HepG2 (cell line): ENCODE data around the gene TBC1D25. TPM values are rescaled to one million over a fixed set of nuclear protein-coding genes. Genes with fewer than 3 reads are reported as not detected.
"Not testable (repeated sequence)": the region's sequence is repeated elsewhere in the genome, so short reads cannot be mapped to it uniquely, and the experiment has no call there.

Experiments used
- ATAC-seq: fragments of 200-7000 bp; cut with Tn5 transposase; 3 replicates; pipeline ENCODE4 v1.9.1; 2020; ENCODE audit warnings: mild to moderate bottlenecking, moderate library complexity
- BruUV-seq: library from RNA; stranded (reverse); fragments of 400-500 nt; replicated peaks from 2 replicates; lab custom pipeline; 2021; lab: Mats Ljungman, UMichigan
- CTCF ChIA-PET: fragments of 300-600 bp; formaldehyde crosslinking; extraction: SDS; loops from one replicate; lab custom pipeline; 2021; ENCODE audit warnings: low total read pairs, inconsistent platforms, low intra/inter-chr PET ratio; lab: Yijun Ruan, JAX
- POLR2A ChIA-PET: fragments of 350-600 bp; sonication (Branson Sonifier 250); formaldehyde crosslinking; loops from one replicate; lab custom pipeline; 2020; ENCODE audit warnings: antibody characterized with exemption, inconsistent platforms; lab: Yijun Ruan, JAX
- DNase-seq: peaks from one replicate; pipeline ENCODE4 v3.0.0-alpha.2; 2015; ENCODE audit warnings: low spot score
- FAIRE-seq: peaks from 3 replicates; lab custom pipeline; 2011; peaks lifted over from hg19 to GRCh38; lab: Jason Lieb, UNC
- H2AFZ ChIP-seq: one replicate; pipeline ENCODE4 v1.6.1; 2011; ENCODE audit warnings: low read length, inconsistent platforms
- H3K27ac ChIP-seq: fragments of 300-600 bp; 3 replicates; pipeline ENCODE4 v1.8.0; 2011; ENCODE audit warnings: mixed run types, mild to moderate bottlenecking, mixed read lengths, low read length, inconsistent platforms; ENCODE audit not compliant: insufficient read depth; ENCODE audit errors: extremely low read length
- H3K27me3 ChIP-seq, 2 experiments: fragments of 200-600 bp in 1 of 2; 2 replicates in 1 of 2; 3 replicates in 1 of 2; pipeline versions ENCODE4 v1.6.0 to v1.8.0; 2011; ENCODE audit warnings: low read length in 2 of 2, mild to moderate bottlenecking in 2 of 2, moderate library complexity in 2 of 2, inconsistent platforms in 1 of 2; ENCODE audit not compliant: insufficient read depth in 2 of 2, control insufficient read depth in 1 of 2
- H3K36me3 ChIP-seq, 2 experiments: fragments of 200-600 bp in 1 of 2; replicated peaks in 1 of 2; 2 replicates in 1 of 2; 3 replicates in 1 of 2; pipeline versions ENCODE4 v1.5.1 to v1.8.0; 2011; ENCODE audit warnings: low read length in 2 of 2, inconsistent platforms in 1 of 2; ENCODE audit not compliant: insufficient read depth in 2 of 2, control insufficient read depth in 1 of 2
- H3K4me1 ChIP-seq: 2 replicates; pipeline ENCODE4 v1.5.1; 2012; ENCODE audit warnings: low read length, inconsistent platforms; ENCODE audit not compliant: insufficient read depth
- H3K4me2 ChIP-seq: 2 replicates; pipeline ENCODE4 v1.6.0; 2011; ENCODE audit warnings: low read depth, low read length, inconsistent platforms
- H3K4me3 ChIP-seq, 3 experiments: fragments of 200-600 bp in 1 of 3; sonication (generic), shearing (Covaris generic) in 1 of 3; replicated peaks in 1 of 3; 2 replicates each; pipeline ENCODE4 v1.5.1; 2011 to 2016; ENCODE audit warnings: low read length in 3 of 3, inconsistent platforms in 2 of 3, low read depth in 2 of 3, mild to moderate bottlenecking in 2 of 3, control low read depth in 1 of 3, mixed read lengths in 1 of 3; ENCODE audit not compliant: insufficient read depth in 1 of 3
- H3K79me2 ChIP-seq: one replicate; pipeline ENCODE4 v1.6.1; 2011; ENCODE audit warnings: low read length, inconsistent platforms; ENCODE audit not compliant: insufficient read depth
- H3K9ac ChIP-seq: 2 replicates; pipeline ENCODE4 v1.6.0; 2011; ENCODE audit warnings: mild to moderate bottlenecking, low read depth, low read length, inconsistent platforms; ENCODE audit not compliant: insufficient read depth
- H3K9me3 ChIP-seq: 2 replicates; pipeline ENCODE4 v1.5.1; 2012; ENCODE audit warnings: mild to moderate bottlenecking, low read length
- H4K20me1 ChIP-seq: 2 replicates; pipeline ENCODE4 v1.6.0; 2011; ENCODE audit warnings: inconsistent platforms, mild to moderate bottlenecking, low read length, moderate library complexity; ENCODE audit not compliant: insufficient read depth
- KLF13 ChIP-seq: sonication (generic); formaldehyde crosslinking; IDR thresholded peaks from 2 replicates; pipeline ENCODE4 v1.4.0; 2020; ENCODE audit warnings: mild to moderate bottlenecking, missing genetic modification reagents
- NFATC3 ChIP-seq: sonication (generic); formaldehyde crosslinking; IDR thresholded peaks from 2 replicates; pipeline ENCODE4 v1.5.1; 2020; ENCODE audit warnings: mild to moderate bottlenecking, missing genetic modification reagents
- NFE2L1 ChIP-seq: sonication (generic); formaldehyde crosslinking; IDR thresholded peaks from 2 replicates; pipeline ENCODE4 v1.4.0; 2020; ENCODE audit warnings: missing genetic modification reagents, mild to moderate bottlenecking, borderline replicate concordance
- PAWR ChIP-seq: sonication (generic); formaldehyde crosslinking; IDR thresholded peaks from 2 replicates; pipeline ENCODE4 v1.4.0; 2020; ENCODE audit warnings: missing genetic modification reagents, mild to moderate bottlenecking, borderline replicate concordance
- SYNCRIP ChIP-seq: fragments of 200-400 bp; formaldehyde crosslinking; IDR thresholded peaks from 2 replicates; pipeline ENCODE4 v1.6.1; 2018; ENCODE audit warnings: mild to moderate bottlenecking, low read depth, low read length; ENCODE audit not compliant: insufficient read depth
- YEATS2 ChIP-seq: sonication (generic); formaldehyde crosslinking; IDR thresholded peaks from 2 replicates; pipeline ENCODE4 v1.4.0; 2020; ENCODE audit warnings: missing genetic modification reagents, borderline replicate concordance
- WGBS: methylation state at CpG from one replicate; pipeline ENCODE4 v1.1.6; 2017; ENCODE audit warnings: low lambda C conversion rate; 5-methylcytosine and 5-hydroxymethylcytosine counted together
- in situ Hi-C: cut with HindIII; loops from 2 replicates; pipeline ENCODE4 v1.10.0; 2017; ENCODE audit warnings: low pct_unique_long_range_greater_than_20kb; ENCODE audit not compliant: extremely low pct_ligation_motif_present
- intact Hi-C: fragments of 100-400 bp; cut with micrococcal nuclease; formaldehyde crosslinking; loops from one replicate; pipeline ENCODE4 v1.10.0; 2022; ENCODE audit not compliant: unreplicated experiment
- polyA plus RNA-seq, 8 experiments: library from polyadenylated mRNA; depleted of rRNA in 3 of 8; stranded (reverse) in 7 of 8; unstranded in 1 of 8; fragments of >200 nt; fragmentation: Illumina TruSeq in 4 of 8; extraction: Trizol in 4 of 8; gene quantifications; 2 replicates each; pipeline versions ENCODE4 v1.2.1 to v1.2.3, GENCODE V29; 2011 to 2016; ENCODE audit warnings: low read depth in 4 of 8, missing spikeins in 1 of 8, mixed read lengths in 1 of 8; ENCODE audit not compliant: insufficient read depth in 1 of 8
- total RNA-seq, 5 experiments: library from RNA; depleted of rRNA; stranded (reverse); fragments of >200 nt; fragmentation: Illumina TruSeq; extraction: Trizol; gene quantifications; 2 replicates each; pipeline ENCODE4 v1.2.3, GENCODE V29; 2016; ENCODE audit warnings: low read depth in 1 of 5
- TF ChIP-seq, protein P1 (sequence below): sonication (generic); formaldehyde crosslinking; IDR thresholded peaks from 2 replicates; pipeline ENCODE4 v1.5.0; 2020; ENCODE audit warnings: mild to moderate bottlenecking, missing genetic modification reagents, borderline replicate concordance

The TBC1D25 gene
- total and polyA plus RNA-seq, 2 of the 13 experiments (the other 11 are each of a cell fraction or from before 2014, with no cell fraction given): 3.5 to 4.7 TPM

DNA sequence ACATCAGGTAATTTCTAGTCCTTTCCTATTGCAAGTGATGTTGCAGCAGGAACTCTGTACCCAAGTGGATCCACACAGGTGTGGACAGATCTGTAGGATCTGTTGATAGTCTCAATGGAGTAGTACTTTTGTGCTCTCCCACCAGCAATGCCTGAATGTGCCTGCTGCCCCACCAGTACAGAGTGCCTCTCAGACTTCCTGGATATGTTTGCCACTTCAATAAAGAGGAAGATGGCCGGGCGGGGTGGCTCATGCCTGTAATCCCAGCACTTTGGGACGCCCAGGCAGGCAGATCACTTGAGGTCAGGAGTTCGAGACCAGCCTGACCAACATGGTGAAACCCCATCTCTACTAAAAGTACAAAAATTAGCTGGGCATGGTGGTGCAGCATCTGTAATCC is 20.0 kb upstream of the TBC1D25 start:
- BruUV-seq, H3K9me3 ChIP-seq, H3K4me2 ChIP-seq, FAIRE-seq, H3K36me3 ChIP-seq, POLR2A ChIA-PET, in situ Hi-C loops, H3K27me3 ChIP-seq, DNase-seq, intact Hi-C loops, CTCF ChIA-PET, H3K4me3 ChIP-seq, H3K9ac ChIP-seq, H4K20me1 ChIP-seq, H2AFZ ChIP-seq, H3K27ac ChIP-seq, ATAC-seq: not testable (repeated sequence)
- H3K4me1 ChIP-seq: peaks cover 24% of the 10 kb centered on the region
- peaks cover 17% of the 10 kb centered on the region for H3K79me2 ChIP-seq
- no CpG with 5 or more reads among the region's 4 CpGs for WGBS

DNA sequence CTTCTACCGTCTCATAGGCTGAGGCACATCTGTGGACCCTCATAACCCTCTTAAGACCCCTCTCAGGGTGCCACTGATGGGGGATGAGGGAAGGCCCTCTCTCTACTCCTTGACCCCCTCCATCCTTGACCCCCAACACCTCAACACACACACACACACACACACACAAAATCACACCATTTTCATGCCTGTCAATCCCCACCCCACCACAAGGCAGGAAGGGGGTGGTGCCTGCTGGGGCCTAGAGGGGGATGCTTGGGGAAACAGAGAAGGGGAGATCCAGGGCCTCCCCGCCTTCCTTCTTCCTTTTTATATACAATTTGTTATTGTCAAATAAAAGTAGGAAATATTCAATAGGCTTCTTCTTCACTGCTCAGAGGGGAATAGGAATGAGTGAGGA is 19.1 kb upstream of the TBC1D25 start:
- Histone ChIP-seq H3K9ac (no peak overlapping the region), H4K20me1 (no peaks in the 10 kb centered on the region), H3K4me3 (no peak overlapping the region), H3K9me3 (no peaks in the 10 kb centered on the region), H3K79me2 (peaks cover 17% of the 10 kb centered on the region), H3K27me3 (no peaks in the 10 kb centered on the region), H3K27ac (no peak overlapping the region), H3K36me3 (no peaks in the 10 kb centered on the region; a peak in 1 of 5 replicates), H3K4me2 (no peak overlapping the region), H2AFZ (no peak overlapping the region), H3K4me1 (peaks cover 30% of the 10 kb centered on the region)
- TF ChIP-seq KLF13 (CRISPR knock-in tag) (no peak), PAWR (CRISPR knock-in tag) (no peak), YEATS2 (CRISPR knock-in tag) (no peak), NFATC3 (CRISPR knock-in tag) (no peak), NFE2L1 (no peak), SYNCRIP (no peak)
- TF ChIP-seq, protein P1, sequence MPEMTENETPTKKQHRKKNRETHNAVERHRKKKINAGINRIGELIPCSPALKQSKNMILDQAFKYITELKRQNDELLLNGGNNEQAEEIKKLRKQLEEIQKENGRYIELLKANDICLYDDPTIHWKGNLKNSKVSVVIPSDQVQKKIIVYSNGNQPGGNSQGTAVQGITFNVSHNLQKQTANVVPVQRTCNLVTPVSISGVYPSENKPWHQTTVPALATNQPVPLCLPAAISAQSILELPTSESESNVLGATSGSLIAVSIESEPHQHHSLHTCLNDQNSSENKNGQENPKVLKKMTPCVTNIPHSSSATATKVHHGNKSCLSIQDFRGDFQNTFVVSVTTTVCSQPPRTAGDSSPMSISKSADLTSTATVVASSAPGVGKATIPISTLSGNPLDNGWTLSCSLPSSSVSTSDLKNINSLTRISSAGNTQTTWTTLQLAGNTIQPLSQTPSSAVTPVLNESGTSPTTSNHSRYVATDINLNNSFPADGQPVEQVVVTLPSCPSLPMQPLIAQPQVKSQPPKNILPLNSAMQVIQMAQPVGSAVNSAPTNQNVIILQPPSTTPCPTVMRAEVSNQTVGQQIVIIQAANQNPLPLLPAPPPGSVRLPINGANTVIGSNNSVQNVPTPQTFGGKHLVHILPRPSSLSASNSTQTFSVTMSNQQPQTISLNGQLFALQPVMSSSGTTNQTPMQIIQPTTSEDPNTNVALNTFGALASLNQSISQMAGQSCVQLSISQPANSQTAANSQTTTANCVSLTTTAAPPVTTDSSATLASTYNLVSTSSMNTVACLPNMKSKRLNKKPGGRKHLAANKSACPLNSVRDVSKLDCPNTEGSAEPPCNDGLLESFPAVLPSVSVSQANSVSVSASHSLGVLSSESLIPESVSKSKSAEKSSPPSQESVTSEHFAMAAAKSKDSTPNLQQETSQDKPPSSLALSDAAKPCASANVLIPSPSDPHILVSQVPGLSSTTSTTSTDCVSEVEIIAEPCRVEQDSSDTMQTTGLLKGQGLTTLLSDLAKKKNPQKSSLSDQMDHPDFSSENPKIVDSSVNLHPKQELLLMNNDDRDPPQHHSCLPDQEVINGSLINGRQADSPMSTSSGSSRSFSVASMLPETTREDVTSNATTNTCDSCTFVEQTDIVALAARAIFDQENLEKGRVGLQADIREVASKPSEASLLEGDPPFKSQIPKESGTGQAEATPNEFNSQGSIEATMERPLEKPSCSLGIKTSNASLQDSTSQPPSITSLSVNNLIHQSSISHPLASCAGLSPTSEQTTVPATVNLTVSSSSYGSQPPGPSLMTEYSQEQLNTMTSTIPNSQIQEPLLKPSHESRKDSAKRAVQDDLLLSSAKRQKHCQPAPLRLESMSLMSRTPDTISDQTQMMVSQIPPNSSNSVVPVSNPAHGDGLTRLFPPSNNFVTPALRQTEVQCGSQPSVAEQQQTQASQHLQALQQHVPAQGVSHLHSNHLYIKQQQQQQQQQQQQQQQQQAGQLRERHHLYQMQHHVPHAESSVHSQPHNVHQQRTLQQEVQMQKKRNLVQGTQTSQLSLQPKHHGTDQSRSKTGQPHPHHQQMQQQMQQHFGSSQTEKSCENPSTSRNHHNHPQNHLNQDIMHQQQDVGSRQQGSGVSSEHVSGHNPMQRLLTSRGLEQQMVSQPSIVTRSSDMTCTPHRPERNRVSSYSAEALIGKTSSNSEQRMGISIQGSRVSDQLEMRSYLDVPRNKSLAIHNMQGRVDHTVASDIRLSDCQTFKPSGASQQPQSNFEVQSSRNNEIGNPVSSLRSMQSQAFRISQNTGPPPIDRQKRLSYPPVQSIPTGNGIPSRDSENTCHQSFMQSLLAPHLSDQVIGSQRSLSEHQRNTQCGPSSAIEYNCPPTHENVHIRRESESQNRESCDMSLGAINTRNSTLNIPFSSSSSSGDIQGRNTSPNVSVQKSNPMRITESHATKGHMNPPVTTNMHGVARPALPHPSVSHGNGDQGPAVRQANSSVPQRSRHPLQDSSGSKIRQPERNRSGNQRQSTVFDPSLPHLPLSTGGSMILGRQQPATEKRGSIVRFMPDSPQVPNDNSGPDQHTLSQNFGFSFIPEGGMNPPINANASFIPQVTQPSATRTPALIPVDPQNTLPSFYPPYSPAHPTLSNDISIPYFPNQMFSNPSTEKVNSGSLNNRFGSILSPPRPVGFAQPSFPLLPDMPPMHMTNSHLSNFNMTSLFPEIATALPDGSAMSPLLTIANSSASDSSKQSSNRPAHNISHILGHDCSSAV (CRISPR knock-in tag): no peak
- no TSS peak for BruUV-seq
- 88% methylated on average over 1 of the region's 2 CpGs for WGBS
- ChIA-PET POLR2A (no interaction called here), CTCF (no interaction called here)
- ATAC-seq (no peak), DNase-seq (no peak), FAIRE-seq (no peak)
- intact Hi-C loops: no loop called here
- in situ Hi-C loops: no loop called here
